Pancreas (tissue), 10 donors: ENCODE measurements around the gene MAP3K19. TPM values are rescaled to one million over a fixed set of nuclear protein-coding genes. Genes with fewer than 3 reads are reported as not detected.
A peak's percentile ranks its signal among the peaks of the same experiment; 100 is the strongest.

Experiments
- ATAC-seq, 4 donors: fragments of 200-7000 bp; cut with Tn5 transposase; one replicate each; pipeline versions ENCODE4 v1.8.0 to v1.9.1; 2020; ENCODE audit warnings: mild to moderate bottlenecking in 4 of 4, moderate library complexity in 4 of 4
- DNase-seq, 6 donors: peaks; one replicate each; pipeline ENCODE4 v3.0.0-alpha.2; 2020
- FAIRE-seq: peaks from 2 replicates; lab custom pipeline; 2012; peaks lifted over from hg19 to GRCh38; lab: Jason Lieb, UNC
- H3K27ac ChIP-seq, 4 donors: fragments of 200-600 bp; sonication (generic); 1 replicate in 3 of 4; 2 replicates in 1 of 4; pipeline versions ENCODE4 v1.5.0 to v1.8.0; 2020
- H3K27me3 ChIP-seq, 4 donors: fragments of 200-600 bp; one replicate each; pipeline ENCODE4 v1.8.0; 2021
- H3K36me3 ChIP-seq, 3 donors: fragments of 200-600 bp; sonication (generic) in 1 of 3; one replicate each; pipeline versions ENCODE4 v1.5.0 to v1.8.0; 2020 to 2021
- H3K4me1 ChIP-seq, 3 donors: fragments of 200-600 bp; one replicate each; pipeline ENCODE4 v1.8.0; 2021
- H3K4me3 ChIP-seq, 4 donors: fragments of 200-600 bp; sonication (generic) in 2 of 4; one replicate each; pipeline versions ENCODE4 v1.5.0 to v1.8.0; 2020 to 2021
- H3K9me3 ChIP-seq, 4 donors: fragments of 200-600 bp; one replicate each; pipeline ENCODE4 v1.8.0; 2021
- whole genome bisulfite sequencing, 2 donors: extraction: QIAGEN DNeasy Blood & Tissue Kit; methylation state at CpG; one replicate each; pipeline ENCODE4 v1.1.7; 2013; 5-methylcytosine and 5-hydroxymethylcytosine counted together
- intact Hi-C, 3 donors: fragments of 100-400 bp; cut with DNase I; formaldehyde crosslinking; loops; one replicate each; pipeline versions ENCODE4 v1.11.1 to v1.14.2; 2022
- polyA plus RNA-seq, 2 donors: library from polyadenylated mRNA; stranded (reverse); fragments of 200-250 nt; gene quantifications; one replicate each; pipeline ENCODE4 v1.2.3, GENCODE V29; 2013
- total RNA-seq, 6 donors: library from RNA; stranded (reverse); fragmentation: NEBNext Ultra II Directional in 4 of 6; extraction: Animal tissue kit (Norgen Biotek cat#: 25700) in 4 of 6; gene quantifications; one replicate each; pipeline versions ENCODE4 v1.2.1 to v1.2.4, GENCODE V29; 2021 to 2023
- TF ChIP-seq, protein P1 (sequence below), 4 donors: fragments of 200-600 bp; sonication (generic) in 3 of 4; IDR thresholded peaks; one replicate each; pipeline versions ENCODE4 v1.5.0 to v1.8.0; 2021; ENCODE audit warnings: antibody characterized with exemption in 4 of 4
- donor health status: healthy with polysubstance abuse.
- donor health status: DM: no; HTN: no; CAD: no; lungs with moderate emphysema.
- donor health status: DM: no; HTN: no; CAD: no.
- donor health status: control.
- donor health status: control.
- donor health status: Bipolar disorder and iron deficiency.
- donor health status: DM: yes; HTN: yes; CAD: no.
- donor health status: DM: no; HTN: no; CAD: no.
- donor health status: DM: no; HTN: no; CAD: no.
- donor health status: DM: yes; HTN: yes; CAD: no.

Gene MAP3K19
- total and polyA plus RNA-seq, 8 donors = not detected

DNA sequence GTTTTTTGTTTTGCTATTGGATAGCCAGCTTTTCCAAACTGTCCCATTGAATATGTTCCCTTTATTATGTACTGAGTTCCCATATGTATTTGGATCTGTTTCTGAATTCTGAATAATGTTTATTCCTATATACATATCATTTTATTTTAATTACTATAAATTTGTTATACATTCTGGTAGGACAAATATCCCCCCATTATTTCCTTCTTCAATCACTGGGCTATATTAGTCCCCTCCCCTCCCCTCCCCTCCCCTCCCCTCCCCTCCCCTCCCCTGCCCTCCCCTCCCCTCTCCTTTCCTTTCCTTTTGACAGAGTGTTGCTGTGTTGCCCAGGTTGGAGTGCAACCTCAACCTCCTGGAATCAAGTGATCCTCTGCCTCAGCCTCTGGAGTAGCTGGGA is 31.2 kb upstream of the MAP3K19 start:
- Histone ChIP-seq H3K9me3 (no peaks in the 10 kb centered on the region), H3K36me3 (no peaks in the 10 kb centered on the region), H3K27ac (no peak overlapping the region), H3K4me1 (peaks cover 0 to 8% (median 0%) of the 10 kb centered on the region in 3 donors), H3K4me3 (no peak overlapping the region), H3K27me3 (no peaks in the 10 kb centered on the region)
- DNase-seq (no peak), FAIRE-seq (no peak), ATAC-seq (no peak)
- TF ChIP-seq, protein P1, sequence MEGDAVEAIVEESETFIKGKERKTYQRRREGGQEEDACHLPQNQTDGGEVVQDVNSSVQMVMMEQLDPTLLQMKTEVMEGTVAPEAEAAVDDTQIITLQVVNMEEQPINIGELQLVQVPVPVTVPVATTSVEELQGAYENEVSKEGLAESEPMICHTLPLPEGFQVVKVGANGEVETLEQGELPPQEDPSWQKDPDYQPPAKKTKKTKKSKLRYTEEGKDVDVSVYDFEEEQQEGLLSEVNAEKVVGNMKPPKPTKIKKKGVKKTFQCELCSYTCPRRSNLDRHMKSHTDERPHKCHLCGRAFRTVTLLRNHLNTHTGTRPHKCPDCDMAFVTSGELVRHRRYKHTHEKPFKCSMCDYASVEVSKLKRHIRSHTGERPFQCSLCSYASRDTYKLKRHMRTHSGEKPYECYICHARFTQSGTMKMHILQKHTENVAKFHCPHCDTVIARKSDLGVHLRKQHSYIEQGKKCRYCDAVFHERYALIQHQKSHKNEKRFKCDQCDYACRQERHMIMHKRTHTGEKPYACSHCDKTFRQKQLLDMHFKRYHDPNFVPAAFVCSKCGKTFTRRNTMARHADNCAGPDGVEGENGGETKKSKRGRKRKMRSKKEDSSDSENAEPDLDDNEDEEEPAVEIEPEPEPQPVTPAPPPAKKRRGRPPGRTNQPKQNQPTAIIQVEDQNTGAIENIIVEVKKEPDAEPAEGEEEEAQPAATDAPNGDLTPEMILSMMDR (IDR thresholded peaks at IDR 0.05) = no peak
- intact Hi-C loops = no loop called here

DNA sequence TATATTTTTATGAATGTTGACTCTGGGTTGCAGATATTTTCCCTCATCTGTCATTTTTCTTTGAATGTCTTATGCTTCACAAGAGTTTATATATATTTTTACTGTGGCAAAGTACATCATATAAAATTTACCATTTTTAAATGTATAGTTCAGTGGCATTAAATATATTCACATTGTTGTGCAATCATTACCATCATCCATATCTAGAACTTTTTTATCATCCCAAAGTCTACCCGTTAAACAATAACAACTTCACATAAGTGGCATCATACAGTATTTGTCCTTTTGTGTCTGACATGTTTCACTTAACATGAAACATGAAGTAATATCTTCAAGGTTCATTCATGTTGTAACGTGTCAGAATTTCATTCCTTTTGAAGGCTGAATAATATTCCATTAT is 29.3 kb upstream of the MAP3K19 start:
- H3K4me3 ChIP-seq = no peak overlapping the region
- no peak overlapping the region for H3K27ac ChIP-seq
- ATAC-seq (no peak), DNase-seq (no peak), FAIRE-seq (no peak)
- H3K36me3 ChIP-seq = no peaks in the 10 kb centered on the region
- intact Hi-C loops = no loop called here
- TF ChIP-seq, protein P1 (IDR thresholded peaks at IDR 0.05) = no peak
- peaks cover 0 to 8% (median 0%) of the 10 kb centered on the region in 3 donors for H3K4me1 ChIP-seq
- 96 to 99% methylated on average over 2 of the region's 2 CpGs for WGBS, 2 donors
- no peaks in the 10 kb centered on the region for H3K9me3 ChIP-seq
- no peaks in the 10 kb centered on the region for H3K27me3 ChIP-seq

DNA sequence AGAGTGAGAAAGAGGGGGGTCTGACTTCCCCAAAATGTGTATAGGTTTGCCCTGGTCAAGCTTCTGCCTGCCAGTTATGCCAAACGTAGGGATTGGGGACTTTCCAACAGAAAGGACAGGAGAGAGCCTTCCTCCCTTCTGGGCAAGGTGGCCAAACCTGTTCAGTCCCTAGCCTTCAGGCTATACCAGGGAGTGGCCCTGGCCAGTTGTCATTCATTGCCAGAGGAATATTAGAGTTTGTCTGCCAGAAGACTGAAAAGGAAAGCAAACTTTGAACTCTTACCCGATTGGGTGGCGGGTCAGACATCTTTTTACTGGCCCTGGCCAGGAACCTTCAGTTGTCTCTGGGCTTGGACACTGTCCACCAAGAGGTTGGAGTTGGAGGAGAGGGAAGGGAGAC is 27.0 kb upstream of the MAP3K19 start:
- DNase-seq (no peak), ATAC-seq (peak; percentile 58 to 92 (median 80)), FAIRE-seq (no peak)
- Histone ChIP-seq H3K27me3 (no peaks in the 10 kb centered on the region), H3K36me3 (no peaks in the 10 kb centered on the region), H3K27ac (no peak overlapping the region), H3K4me3 (no peak overlapping the region), H3K4me1 (peaks cover 0 to 8% (median 0%) of the 10 kb centered on the region in 3 donors), H3K9me3 (no peaks in the 10 kb centered on the region)
- 40 to 51% methylated on average over 3 of the region's 3 CpGs for WGBS, 2 donors
- TF ChIP-seq, protein P1 (IDR thresholded peaks at IDR 0.05) = no peak
- intact Hi-C loops = no loop called here

GRCh38 chr2:135072125-135072997 is 25.1 kb upstream of the MAP3K19 start:
- Histone ChIP-seq H3K9me3 (no peaks in the 10 kb centered on the region), H3K36me3 (no peaks in the 10 kb centered on the region), H3K27me3 (no peaks in the 10 kb centered on the region), H3K4me3 (no peak overlapping the region), H3K4me1 (peaks cover 0 to 8% (median 0%) of the 10 kb centered on the region in 3 donors), H3K27ac (no peak overlapping the region)
- DNase-seq (no peak), FAIRE-seq (no peak), ATAC-seq (no peak)
- 99% methylated on average over 3 of the region's 3 CpGs for WGBS, 2 donors
- TF ChIP-seq, protein P1 (IDR thresholded peaks at IDR 0.05) = no peak
- intact Hi-C loops = no loop called here

GRCh38 chr2:135066710-135067109 is 19.5 kb upstream of the MAP3K19 start:
- FAIRE-seq (no peak), DNase-seq (no peak)
- H3K36me3 ChIP-seq = no peaks in the 10 kb centered on the region

More at GRCh38 chr2:135066710-135067109, 19.5 kb upstream of the MAP3K19 start:
- intact Hi-C loops = no loop called here
- Histone ChIP-seq H3K27me3 (no peaks in the 10 kb centered on the region), H3K9me3 (no peaks in the 10 kb centered on the region), H3K27ac (no peak overlapping the region), H3K4me3 (no peak overlapping the region), H3K4me1 (peaks cover 0 to 5% (median 0%) of the 10 kb centered on the region in 3 donors)
- 77 to 88% methylated on average over 1 of the region's 1 CpG for WGBS, 2 donors
- no peak for ATAC-seq
- TF ChIP-seq, protein P1 (IDR thresholded peaks at IDR 0.05) = no peak
